ENCODE measurements around the gene SPEG. TPM values are rescaled to one million over a fixed set of nuclear protein-coding genes. Genes with fewer than 3 reads are reported as not detected.

Gene SPEG
- total RNA-seq, 1 donor from 2014 or later = 119 TPM

DNA sequence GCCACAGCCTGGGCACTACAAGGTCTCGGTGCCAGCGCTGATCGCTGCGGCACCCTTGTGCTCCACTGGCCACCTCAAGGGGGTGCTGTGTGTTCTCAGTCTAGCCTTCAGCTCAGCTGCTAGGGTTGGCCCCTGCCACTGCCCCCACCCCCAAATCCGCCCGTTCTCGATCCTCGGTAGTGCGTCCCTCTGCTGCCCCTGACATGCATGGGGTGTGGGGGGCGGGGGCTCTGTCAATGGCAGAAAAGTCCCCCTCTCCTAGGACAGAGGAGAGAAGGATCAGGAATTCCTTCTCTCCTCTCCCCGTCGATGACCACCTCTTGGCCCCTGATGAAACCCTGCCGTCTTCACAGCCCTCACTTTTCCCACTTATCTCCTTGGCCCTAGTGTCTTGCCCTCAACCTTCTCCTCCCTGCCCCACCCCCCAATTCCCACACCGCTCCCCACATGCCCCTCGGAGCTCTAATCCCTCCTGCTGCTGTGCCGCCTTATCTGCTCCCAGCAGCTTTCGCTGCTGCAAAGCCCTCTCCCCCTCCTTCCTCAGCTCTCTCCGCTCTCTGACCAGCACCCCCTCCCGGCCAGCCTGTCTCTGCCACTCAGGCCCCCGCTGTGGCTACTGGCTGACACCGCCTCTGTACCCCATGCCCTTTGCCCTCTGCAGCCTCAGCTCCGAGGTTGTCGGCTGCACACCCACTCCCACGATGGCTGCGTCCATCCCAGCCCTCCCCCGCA lies 75.3 kb downstream of the SPEG start:
- peak; percentile 64 for ATAC-seq
- intact Hi-C loops (cut with DNase I) = loop anchor here (10.0 kb wide), 1 partner anchor 225 kb away; no protein-coding TSS in a partner anchor
- DNase-seq (ENCODE audit: missing footprints) = no peak

DNA sequence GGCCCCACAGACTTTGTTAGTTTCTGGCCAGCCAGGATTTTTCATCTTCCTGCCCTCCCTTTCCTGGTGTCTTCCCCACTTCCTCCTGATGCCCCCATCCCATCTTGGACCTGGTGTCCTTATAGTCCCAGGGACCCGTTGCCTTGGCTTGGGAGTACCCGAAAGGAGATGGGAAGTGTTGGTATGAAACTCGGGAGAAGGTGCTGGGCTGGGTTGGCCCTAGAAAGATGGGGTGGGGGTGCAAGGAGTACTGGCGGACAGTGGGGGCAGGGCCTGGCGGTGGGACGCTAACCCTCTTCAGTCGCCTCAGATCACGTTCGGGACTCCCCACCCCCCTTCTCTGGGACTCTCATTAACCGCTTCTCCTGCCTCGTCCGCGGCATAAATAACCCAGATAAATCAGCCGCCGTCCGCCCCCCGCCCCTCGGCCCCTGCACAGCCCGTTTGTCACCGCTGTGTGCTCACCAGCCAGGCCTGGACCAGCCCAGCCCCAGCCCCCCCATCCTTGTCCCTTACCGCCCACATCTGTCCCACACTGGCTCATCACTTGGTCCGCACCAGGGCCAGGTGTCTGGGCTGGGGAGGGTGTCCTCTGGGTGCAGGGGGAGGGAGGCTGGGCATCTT lies 76.0 kb downstream of the SPEG start:
- ATAC-seq = no peak

DNA sequence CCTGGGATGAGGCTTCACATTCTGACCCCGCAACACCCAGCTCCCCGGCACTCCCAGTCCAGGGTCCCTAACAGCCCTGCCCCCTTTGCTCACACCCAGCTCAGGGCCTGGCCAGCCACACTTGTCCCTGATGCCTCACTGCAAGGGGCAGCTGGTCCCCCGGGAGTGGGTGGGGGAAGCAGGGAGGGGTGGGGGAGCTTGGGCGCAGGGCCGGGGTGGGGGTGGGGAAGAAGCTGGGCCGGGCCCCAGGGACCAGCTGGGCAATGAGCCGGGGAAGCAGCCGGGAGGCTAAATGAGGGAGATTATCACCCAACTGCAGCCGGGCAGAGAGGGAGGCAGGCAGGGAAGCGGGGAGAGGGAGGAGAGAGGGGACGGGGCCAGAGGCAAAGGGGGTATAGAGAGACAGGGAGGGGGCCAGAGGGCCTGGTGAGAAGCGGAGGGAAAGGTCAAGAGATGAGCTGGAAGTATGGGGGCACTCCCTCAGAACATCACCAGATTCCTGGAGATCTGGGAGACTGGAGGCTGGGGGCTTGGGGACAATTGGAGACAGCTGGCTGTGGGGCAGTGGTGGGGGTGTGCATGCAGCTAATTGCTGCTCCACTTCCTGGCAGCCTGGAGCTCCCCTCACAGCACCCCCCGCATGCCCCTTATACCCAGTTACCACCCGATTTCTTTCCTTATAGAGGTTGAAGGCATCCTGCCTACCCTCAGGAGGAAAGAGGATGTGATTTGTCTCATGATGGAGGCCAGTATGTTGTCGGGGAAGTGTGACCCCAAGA lies 77.1 kb downstream of the SPEG start:
- DNase-seq (ENCODE audit: missing footprints) (no peak), ATAC-seq (no peak)
- intact Hi-C loops (cut with DNase I) = no loop called here

More for the DNA sequence above, 76.0 kb downstream of the SPEG start:
- DNase-seq (ENCODE audit: missing footprints) = no peak
- intact Hi-C loops (cut with DNase I) = no loop called here

DNA sequence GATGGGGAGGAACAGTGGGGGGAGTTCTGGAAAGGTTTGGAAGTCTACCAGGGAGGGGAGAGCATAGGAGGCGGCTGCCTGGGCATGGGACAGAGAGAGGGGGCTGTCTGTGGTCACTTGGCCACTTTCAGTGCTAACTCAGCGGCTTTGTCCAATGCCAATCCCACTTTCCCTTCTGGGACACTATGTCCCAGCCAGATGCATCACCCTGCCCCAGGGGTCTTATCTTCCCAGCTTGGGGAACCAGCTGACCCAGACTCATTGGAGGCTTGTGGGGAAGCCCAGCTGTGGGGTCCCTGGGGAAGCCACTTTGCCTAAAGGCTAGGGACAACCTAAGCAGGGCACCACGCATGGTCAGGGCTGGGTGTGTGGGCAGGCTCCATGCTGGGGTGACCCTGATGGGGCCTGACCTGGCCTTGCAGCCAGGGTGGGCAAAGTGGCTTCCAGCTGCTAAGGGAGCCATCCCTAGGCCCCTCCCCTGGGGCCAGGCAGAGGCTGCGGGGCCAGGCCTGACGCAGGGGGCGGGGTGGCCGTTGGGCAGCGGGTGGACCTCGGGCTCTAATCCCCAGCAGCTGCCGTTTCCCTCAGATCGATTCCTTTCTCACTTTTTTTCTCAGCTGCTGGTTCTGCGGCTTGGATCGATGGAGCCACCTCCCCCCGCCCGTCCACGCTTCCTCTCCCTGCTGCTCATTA lies 78.0 kb downstream of the SPEG start:
- DNase-seq (ENCODE audit: missing footprints) (no peak), ATAC-seq (no peak)
- intact Hi-C loops (cut with DNase I) = no loop called here

DNA sequence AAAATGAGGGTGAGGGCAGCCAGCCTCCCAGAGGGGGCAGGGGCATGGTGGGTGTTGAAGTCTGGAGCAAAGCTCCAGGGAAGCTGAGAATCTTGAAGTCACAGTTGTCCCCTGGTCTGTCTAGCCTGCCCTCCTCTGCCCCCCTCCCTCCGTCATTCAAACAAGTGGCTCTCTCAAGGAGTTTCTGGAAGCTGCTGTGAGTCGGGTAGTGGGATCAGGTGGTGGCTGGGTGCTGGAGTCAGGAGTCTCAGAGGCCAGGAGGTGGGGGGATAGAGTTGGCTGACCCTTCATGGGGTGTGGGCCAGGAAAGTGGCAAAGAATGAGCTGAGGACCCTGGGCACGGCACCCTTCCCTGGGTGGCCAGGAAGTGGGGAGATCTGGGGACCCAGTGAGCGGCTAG lies 79.1 kb downstream of the SPEG start:
- no peak for ATAC-seq
- intact Hi-C loops (cut with DNase I) = no loop called here
- DNase-seq (ENCODE audit: missing footprints) = no peak

DNA sequence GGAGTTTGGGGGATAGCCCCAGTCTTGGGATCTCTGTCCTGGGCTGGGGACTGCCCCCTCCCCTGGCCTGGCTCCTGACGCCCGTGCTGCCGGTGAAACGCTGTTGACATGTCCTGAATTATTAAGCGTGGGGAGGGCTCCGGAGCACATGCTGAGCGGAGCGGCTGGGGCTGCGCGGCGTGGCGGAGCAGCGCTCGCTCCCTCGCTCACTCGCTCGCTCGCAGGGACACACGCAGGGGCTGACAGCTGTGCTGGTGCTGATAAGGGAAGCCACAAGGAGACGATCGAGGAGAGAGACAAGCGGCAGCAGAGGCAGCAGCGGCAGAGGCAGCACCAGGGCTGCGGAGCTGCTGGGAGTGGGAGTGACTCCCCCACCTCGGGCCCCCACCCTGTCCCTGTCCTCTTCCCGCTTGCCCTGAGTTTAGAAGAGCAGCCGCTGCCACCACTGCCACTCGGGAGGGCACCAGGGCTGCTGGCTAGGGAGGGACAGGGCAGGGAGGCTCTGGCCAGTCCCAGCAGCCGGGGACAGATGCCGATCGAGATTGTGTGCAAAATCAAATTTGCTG lies 79.6 kb downstream of the SPEG start, which contains the start of gene ASIC4:
Gene ASIC4, plus strand, starts transcription at position 287 of the 566 bp plus-strand sequence. Its CDS starts 243 bp downstream, at position 530.
- no peak for DNase-seq (ENCODE audit: missing footprints)
- intact Hi-C loops (cut with DNase I) = no loop called here
- peak; percentile 12 for ATAC-seq

DNA sequence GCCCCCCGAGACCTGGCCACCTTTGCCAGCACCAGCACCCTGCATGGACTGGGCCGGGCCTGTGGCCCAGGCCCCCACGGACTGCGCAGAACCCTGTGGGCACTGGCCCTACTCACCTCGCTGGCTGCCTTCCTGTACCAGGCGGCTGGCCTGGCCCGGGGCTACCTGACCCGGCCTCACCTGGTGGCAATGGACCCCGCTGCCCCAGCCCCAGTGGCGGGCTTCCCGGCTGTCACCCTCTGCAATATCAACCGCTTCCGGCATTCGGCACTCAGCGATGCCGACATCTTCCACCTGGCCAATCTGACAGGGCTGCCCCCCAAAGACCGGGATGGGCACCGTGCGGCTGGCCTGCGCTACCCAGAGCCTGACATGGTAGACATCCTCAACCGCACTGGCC lies 80.2 kb downstream of the SPEG start:
- intact Hi-C loops (cut with DNase I) = no loop called here
- ATAC-seq (no peak), DNase-seq (ENCODE audit: missing footprints) (no peak)

DNA sequence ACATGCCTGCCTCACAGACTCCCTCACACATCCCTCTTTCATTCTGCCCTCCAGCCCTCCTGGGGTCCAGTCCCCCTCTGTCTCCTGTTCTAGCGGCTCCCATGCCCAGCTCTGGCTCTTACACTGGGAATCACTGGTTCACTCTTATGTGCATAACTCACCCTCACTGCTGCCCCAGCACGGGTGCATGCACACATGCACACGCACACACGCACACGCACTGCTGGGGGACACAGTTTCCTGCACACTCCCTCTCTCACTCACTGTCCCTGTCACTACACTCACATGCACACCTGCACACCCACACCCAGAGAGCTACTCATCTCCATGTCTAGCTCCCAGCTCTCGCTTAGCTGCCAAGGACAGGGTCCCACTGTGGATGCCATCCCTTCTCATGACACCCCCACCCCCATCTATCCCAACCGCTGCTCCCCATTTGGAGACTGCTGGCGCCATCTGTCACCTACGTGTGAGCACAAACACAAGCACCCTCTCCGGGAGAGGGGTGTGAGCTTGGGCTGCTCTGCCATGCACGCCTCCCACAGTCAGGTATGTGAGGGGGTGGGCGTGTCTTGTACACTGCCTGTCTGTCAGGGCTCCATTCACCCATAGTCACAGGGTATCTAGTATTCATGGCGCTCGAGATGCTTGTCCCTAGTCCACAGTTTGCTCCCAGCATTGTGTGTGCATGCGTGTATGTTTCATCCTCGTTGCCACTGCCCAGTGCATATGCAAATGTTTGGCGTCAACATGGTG lies 81.4 kb downstream of the SPEG start:
- ATAC-seq (no peak), DNase-seq (ENCODE audit: missing footprints) (no peak)
- intact Hi-C loops (cut with DNase I) = no loop called here

DNA sequence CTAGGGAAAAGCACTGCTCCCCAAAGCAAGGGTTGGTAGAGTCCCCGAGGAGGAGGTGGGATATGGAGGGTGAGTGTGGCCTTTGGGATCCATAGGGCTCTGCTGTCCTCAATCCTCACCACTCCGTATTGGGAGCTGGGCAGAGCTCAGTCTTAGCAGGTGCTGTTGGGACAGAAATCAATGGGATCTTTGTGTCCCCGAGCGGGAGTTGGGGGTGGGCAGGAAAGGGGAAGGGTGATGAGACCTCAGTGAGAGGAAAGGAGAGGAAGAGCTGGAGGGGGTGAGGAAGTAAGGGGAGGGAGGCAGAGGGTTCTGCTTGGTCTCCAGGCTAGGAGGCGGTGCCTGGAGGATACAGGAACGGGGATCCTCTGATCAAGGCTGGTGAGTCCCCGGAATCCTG lies 82.2 kb downstream of the SPEG start:
- DNase-seq (ENCODE audit: missing footprints) (no peak), ATAC-seq (no peak)
- intact Hi-C loops (cut with DNase I) = no loop called here

DNA sequence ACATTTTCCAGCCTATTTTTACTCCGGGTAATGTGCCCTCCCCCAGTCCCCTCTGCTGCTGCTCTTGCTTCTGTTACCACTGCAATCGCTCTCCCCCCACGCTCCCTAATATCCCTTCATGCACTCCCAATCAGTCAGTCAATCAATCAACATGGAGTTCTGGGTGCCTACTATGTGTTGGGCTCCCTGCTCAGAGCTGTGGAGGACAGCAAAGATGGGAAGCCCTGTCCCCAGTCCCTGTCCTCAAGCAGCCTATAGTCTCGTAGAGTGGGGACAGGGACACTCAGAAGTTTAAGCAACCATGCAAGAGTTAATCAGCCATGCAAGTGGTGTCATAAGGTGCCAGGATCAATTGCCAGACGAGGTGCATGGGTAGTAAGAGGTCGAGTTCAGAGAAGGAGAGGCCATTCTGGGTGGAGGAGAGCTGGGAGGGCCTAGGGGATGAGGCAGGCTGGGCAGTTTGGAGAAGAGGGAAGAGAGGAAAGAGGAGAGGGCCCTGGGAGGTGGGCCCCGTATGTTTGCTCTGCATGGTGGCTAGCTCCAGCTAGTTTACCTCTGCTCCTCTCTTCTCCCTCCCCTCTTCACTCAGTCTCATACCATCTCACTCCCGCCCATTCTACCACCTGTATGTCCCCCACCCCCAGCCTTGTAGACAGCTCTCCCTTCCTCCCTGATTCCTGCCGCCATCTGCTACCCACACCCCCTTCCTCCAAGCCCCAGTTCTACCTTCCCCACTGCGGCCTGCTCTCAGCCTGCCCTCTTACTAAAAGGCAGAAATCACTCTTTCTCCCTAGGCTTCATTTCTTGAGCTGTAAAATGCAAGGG lies 83.5 kb downstream of the SPEG start:
- ATAC-seq (no peak), DNase-seq (ENCODE audit: missing footprints) (no peak)
- intact Hi-C loops (cut with DNase I) = no loop called here

DNA sequence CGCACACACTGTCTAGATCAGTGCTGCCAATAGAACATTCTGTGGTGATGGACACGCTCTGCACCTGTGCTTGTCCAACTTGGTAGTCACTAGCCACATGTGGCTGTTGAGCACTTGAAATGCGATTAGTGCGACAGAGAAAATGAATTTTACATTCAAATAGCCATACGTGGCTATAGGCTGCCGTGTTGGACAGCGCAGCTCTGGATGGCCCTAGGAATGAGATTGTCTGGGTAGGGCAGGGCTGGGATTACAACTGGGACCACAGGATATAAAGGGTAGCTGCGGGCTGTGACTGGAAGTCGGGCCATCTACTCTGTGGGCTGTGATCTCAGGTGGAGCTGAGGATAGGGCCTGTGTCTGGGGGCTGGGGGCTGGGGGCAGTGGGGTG lies 84.9 kb downstream of the SPEG start:
- peak; percentile 14 for ATAC-seq
- intact Hi-C loops (cut with DNase I) = no loop called here

DNA sequence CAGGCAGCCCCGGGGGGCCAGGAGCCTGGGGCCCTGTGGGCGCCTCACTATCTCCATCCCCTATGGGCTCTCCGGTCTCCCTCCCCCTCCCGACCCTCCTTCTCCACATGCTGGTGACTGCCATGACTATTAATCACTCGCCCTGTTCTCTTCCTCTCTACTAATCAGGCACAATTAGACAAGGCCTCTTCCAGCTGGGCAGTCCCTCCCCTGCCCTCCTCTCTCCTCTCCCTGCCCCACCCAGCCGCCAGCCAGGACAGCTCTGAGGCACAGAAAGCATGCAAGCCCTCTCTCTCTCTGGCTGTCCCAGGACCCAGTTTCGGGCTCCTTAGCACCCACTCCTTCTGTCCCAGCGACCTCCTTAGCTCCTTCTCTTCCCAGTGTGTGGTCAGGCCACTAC lies 85.4 kb downstream of the SPEG start:
- ATAC-seq (no peak), DNase-seq (ENCODE audit: missing footprints) (no peak)
- intact Hi-C loops (cut with DNase I) = no loop called here

More for the DNA sequence above, 84.9 kb downstream of the SPEG start:
- no peak for DNase-seq (ENCODE audit: missing footprints)

DNA sequence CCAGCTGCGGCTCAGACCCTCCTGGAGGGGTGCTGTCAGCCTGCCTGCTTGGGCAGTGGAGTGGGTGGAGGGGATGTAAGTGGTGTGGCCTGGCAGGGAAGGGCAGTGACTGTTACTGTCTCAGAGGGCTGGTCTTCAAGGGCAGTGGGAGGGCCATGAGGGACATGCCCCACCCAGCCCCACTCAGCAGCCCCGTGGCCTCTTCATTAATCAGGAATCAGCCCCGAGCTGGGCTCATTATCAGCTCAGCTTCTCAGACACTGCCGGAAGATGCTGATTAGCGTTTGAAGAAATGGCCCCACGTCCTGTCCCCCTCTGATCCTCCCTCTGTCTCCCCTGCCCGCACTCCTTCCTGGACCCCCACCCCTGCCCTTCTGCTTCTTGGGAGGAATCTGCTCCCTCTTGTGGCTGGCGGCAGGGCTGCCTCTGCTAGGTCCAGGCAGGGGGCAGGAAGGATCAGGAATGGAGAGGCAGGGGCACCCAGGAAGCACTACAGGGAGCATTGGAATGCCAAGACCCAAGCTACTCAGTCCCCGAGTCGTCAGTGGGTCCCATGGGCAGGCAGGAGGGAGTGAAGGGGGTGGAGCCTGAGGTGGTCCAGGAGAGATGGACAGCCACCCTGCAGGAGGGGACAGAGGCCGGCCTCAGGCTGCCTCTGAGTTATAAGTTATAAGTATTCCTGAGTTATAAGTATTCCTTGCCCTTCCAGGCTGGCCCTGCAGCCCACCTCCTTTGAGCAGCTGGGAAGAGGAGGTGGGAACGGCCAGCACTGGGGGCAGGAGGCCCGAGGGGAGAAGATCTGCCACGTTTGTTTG lies 86.6 kb downstream of the SPEG start:
- intact Hi-C loops (cut with DNase I) = no loop called here
- DNase-seq (ENCODE audit: missing footprints) (no peak), ATAC-seq (peak; percentile 41)

DNA sequence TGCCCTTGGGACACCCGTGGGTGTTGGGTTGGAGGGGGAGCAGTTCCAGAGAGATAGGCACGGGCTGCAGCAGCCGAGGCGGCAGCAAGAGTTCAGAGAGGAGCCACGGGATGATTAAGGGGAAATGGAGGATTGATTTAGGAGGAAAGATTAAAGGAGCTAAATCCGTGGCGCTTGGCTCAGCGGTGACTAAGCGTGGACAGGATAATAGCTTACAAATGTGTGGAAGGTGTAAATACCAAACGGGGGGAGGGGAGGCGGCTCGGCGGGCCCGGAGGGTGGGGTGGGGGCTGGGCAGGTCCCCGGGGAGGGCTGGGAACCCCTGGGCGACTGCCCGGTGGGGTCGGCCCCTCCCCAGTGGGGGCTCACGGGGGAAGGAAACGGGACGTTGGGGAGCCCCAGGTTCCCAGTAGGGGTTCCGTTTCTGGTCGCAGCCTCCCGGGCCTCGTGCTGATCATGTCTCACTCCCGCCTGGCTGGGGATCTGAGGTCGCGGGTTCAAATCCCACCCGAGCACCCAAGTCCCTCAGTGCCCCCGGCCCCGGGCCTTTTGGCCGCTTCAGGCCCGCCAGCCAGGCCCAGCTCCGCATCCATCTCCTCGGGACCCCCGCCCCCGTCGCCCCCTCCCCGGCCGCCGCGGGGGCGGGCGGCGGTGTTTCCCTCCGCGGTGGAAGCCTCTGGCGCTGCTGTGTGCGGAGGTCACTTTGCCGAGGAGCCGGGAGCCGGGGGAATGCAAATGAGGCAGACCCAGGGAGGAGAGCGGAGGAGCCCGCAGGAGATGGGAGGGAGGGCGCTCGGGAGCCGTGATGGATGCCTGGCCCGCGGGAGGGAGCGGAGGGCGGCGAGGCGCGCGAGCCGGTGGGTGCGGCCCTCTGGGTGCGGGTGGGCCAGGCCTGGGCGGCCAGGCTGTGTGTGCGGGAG lies 87.7 kb downstream of the SPEG start:
- ATAC-seq (no peak), DNase-seq (ENCODE audit: missing footprints) (no peak)
- intact Hi-C loops (cut with DNase I) = no loop called here

DNA sequence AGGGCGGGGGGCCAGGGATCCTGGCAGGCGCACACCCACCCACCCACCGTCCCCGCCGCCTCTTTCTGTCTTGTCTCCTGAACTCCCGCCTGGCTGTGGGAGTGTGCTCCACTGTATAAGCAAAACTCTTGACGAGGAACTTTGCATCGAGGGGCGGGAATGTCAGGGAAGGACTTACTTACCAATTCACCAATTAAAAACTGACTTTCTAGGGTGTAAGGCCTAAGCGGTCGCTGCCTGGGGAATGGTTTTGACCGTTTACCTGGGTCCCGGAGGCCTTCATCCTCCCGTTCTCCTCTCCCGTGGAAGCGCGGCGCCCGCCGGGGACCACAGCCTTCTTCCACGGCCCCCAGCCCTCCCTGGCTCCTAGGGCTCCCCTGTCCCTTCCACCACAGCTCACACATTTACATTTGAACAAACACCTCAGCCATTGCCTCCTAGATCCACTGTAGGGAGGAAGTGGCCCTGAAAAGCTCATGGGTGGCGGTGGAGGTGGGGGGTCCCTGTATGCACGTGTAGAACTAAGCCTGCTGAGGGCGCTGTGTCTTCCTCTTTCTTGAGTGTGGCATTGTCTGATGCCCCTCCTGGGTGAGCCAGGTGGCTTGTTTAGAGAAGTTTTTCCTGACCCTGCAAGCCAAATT lies 88.5 kb downstream of the SPEG start:
- intact Hi-C loops (cut with DNase I) = no loop called here
- no peak for DNase-seq (ENCODE audit: missing footprints)
- ATAC-seq = no peak

All from Right ventricle myocardium inferior (tissue), 1 donor.